ENCODE results near the gene TM9SF1. TPM values are rescaled to one million over a fixed set of nuclear protein-coding genes. Genes with fewer than 3 reads are reported as not detected.

Gene TM9SF1
- total RNA-seq, 1 donor from 2014 or later = 33.9 TPM

GRCh38 chr14:24179294-24179960 lies 15.8 kb downstream of the TM9SF1 start:
- DNase-seq (ENCODE audit: low read depth in 2 of 2) = no peak

GRCh38 chr14:24178399-24179178 lies 16.7 kb downstream of the TM9SF1 start:
- no peak for DNase-seq (ENCODE audit: low read depth in 2 of 2)

GRCh38 chr14:24177891-24178290 lies 17.4 kb downstream of the TM9SF1 start:
- no peak for DNase-seq (ENCODE audit: low read depth in 2 of 2)

- DNase-seq (ENCODE audit: low read depth in 2 of 2) = no peak
These were observed 18.0 kb downstream of the TM9SF1 start for GRCh38 chr14:24177041-24177825.

- no peak for DNase-seq (ENCODE audit: low read depth in 2 of 2)
These were observed 18.6 kb downstream of the TM9SF1 start for GRCh38 chr14:24176599-24176998.

GRCh38 chr14:24172871-24173281 lies 22.4 kb downstream of the TM9SF1 start:
- no peak for DNase-seq (ENCODE audit: low read depth in 2 of 2)

GRCh38 chr14:24172261-24172860 lies 22.9 kb downstream of the TM9SF1 start:
- no peak for DNase-seq (ENCODE audit: low read depth in 2 of 2)

- peak in 1 of 2 donors; percentile 94 for DNase-seq (ENCODE audit: low read depth in 2 of 2)
These were observed 23.6 kb downstream of the TM9SF1 start, which contains the start of gene REC8 for GRCh38 chr14:24171422-24172260. REC8 (plus strand) TSS chr14:24172080; CDS start chr14:24172553, 473 bp downstream.

GRCh38 chr14:24167469-24168114 lies 27.6 kb downstream of the TM9SF1 start:
- no peak for DNase-seq (ENCODE audit: low read depth in 2 of 2)

- no peak for DNase-seq (ENCODE audit: low read depth in 2 of 2)
These were observed 29.5 kb downstream of the TM9SF1 start for GRCh38 chr14:24165785-24166184.

GRCh38 chr14:24164518-24164991 lies 30.7 kb downstream of the TM9SF1 start:
- DNase-seq (ENCODE audit: low read depth in 2 of 2) = no peak

- DNase-seq (ENCODE audit: low read depth in 2 of 2) = no peak
These were observed 33.1 kb downstream of the TM9SF1 start for GRCh38 chr14:24162093-24162492.

GRCh38 chr14:24160850-24161804 lies 34.1 kb downstream of the TM9SF1 start, which contains the start of gene IRF9:
IRF9 (plus strand) TSS chr14:24161265; CDS start chr14:24162145, 880 bp downstream.
- peak; percentile 88 to 95 for DNase-seq (ENCODE audit: low read depth in 2 of 2)

- no peak for DNase-seq (ENCODE audit: low read depth in 2 of 2)
These were observed 34.8 kb downstream of the TM9SF1 start for GRCh38 chr14:24160499-24160849.

GRCh38 chr14:24159777-24160498 lies 35.3 kb downstream of the TM9SF1 start:
- no peak for DNase-seq (ENCODE audit: low read depth in 2 of 2)

- DNase-seq (ENCODE audit: low read depth in 2 of 2) = no peak
These were observed 37.9 kb downstream of the TM9SF1 start for GRCh38 chr14:24157331-24157730.

GRCh38 chr14:24156840-24157239 lies 38.4 kb downstream of the TM9SF1 start:
- DNase-seq (ENCODE audit: low read depth in 2 of 2) = no peak

GRCh38 chr14:24155100-24155499 lies 40.1 kb downstream of the TM9SF1 start:
- no peak for DNase-seq (ENCODE audit: low read depth in 2 of 2)
